ENCODE results near the gene TSPAN8. TPM values are rescaled to one million over a fixed set of nuclear protein-coding genes. Genes with fewer than 3 reads are reported as not detected.

Gene TSPAN8
- total RNA-seq, 1 experiment from 2014 or later, result 74.7 TPM

DNA sequence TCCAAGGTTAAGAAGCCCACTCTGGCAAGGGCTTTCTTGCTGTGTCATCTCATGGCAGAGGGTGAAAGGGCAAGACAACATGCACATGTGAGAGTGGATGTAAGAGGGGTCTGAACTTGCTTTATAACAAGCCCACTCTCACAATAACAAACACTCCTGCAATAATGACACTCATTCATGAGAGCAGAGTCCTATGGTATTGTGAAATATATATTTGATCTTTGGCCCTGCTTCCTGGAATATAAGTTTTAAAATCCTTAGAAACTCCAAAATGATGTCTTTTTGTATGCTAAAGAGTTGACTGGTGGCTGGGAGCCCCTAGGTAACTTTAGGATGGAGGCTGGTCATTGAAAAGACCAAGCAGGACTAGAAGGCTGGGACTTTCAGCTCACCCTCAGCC, 51.8 kb downstream of the TSPAN8 start:
- DNase-seq (ENCODE audit: low spot score), result no peak
- no TSS peak for BruUV-seq (replicated peaks)
- intact Hi-C loops (cut with micrococcal nuclease; ENCODE audit: unreplicated experiment), result no loop called here
- Histone ChIP-seq H3K27me3 (replicated peaks; ENCODE audit: insufficient read depth, low read depth, low read length, poor library complexity) (no peaks in the 10 kb centered on the region), H3K4me1 (ENCODE audit: insufficient read depth, low read length, poor library complexity, severe bottlenecking) (no peaks in the 10 kb centered on the region), H3K36me3 (ENCODE audit: insufficient read depth, low read length, poor library complexity, severe bottlenecking) (no peaks in the 10 kb centered on the region), H3K27ac (ENCODE audit: low read depth, low read length, poor library complexity, severe bottlenecking) (no peak overlapping the region), H3K4me3 (ENCODE audit: low read depth, low read length, poor library complexity, severe bottlenecking) (no peak overlapping the region), H3K9me3 (ENCODE audit: low read depth, low read length, poor library complexity, severe bottlenecking) (no peaks in the 10 kb centered on the region)
- ChIA-PET CTCF (no interaction called here), POLR2A (ENCODE audit: low non-redundant PET) (no interaction called here)
- no peak for TF ChIP-seq EZH2 (IDR thresholded peaks at IDR 0.05; ENCODE audit: borderline replicate concordance, low read depth, low read length, poor library complexity, severe bottlenecking)
- TF ChIP-seq, protein P1, sequence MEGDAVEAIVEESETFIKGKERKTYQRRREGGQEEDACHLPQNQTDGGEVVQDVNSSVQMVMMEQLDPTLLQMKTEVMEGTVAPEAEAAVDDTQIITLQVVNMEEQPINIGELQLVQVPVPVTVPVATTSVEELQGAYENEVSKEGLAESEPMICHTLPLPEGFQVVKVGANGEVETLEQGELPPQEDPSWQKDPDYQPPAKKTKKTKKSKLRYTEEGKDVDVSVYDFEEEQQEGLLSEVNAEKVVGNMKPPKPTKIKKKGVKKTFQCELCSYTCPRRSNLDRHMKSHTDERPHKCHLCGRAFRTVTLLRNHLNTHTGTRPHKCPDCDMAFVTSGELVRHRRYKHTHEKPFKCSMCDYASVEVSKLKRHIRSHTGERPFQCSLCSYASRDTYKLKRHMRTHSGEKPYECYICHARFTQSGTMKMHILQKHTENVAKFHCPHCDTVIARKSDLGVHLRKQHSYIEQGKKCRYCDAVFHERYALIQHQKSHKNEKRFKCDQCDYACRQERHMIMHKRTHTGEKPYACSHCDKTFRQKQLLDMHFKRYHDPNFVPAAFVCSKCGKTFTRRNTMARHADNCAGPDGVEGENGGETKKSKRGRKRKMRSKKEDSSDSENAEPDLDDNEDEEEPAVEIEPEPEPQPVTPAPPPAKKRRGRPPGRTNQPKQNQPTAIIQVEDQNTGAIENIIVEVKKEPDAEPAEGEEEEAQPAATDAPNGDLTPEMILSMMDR (conservative IDR thresholded peaks at IDR 0.05; ENCODE audit: low read depth, low read length), result no peak

DNA sequence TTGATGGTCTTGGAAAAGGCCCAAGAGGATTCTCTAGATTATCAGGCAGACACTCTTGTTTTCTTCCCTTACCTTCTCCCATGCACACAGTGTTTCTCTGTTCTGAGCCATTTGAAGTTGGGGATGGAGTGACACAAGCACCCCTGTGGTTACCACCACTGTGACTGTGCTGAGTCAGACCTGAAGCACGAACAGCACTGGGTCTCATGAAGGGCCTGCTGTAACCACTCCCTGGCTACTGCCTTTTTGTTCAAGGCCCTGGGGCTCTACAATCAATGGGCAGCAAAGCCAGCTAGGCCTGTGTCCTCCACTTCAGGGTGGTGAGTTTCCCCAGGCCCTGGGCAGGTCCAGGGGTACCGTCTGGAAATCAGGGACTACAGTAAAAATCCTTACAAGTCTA, 65.5 kb downstream of the TSPAN8 start:
- intact Hi-C loops (cut with micrococcal nuclease; ENCODE audit: unreplicated experiment), result no loop called here
- BruUV-seq (replicated peaks), result no TSS peak
- ChIA-PET POLR2A (ENCODE audit: low non-redundant PET) (no interaction called here), CTCF (no interaction called here)
- no peak overlapping the region for H3K27ac ChIP-seq (ENCODE audit: low read depth, low read length, poor library complexity, severe bottlenecking)
- H3K4me3 ChIP-seq (ENCODE audit: low read depth, low read length, poor library complexity, severe bottlenecking), result no peak overlapping the region
- H3K27me3 ChIP-seq (replicated peaks; ENCODE audit: insufficient read depth, low read depth, low read length, poor library complexity), result no peaks in the 10 kb centered on the region
- peak; percentile 49 for DNase-seq (ENCODE audit: low spot score)
- H3K9me3 ChIP-seq (ENCODE audit: low read depth, low read length, poor library complexity, severe bottlenecking), result peaks cover 18% of the 10 kb centered on the region
- no peaks in the 10 kb centered on the region for H3K4me1 ChIP-seq (ENCODE audit: insufficient read depth, low read length, poor library complexity, severe bottlenecking)
- no peaks in the 10 kb centered on the region for H3K36me3 ChIP-seq (ENCODE audit: insufficient read depth, low read length, poor library complexity, severe bottlenecking)
- no peak for TF ChIP-seq EZH2 (IDR thresholded peaks at IDR 0.05; ENCODE audit: borderline replicate concordance, low read depth, low read length, poor library complexity, severe bottlenecking)
- TF ChIP-seq, protein P1 (conservative IDR thresholded peaks at IDR 0.05; ENCODE audit: low read depth, low read length), result no peak

- TF ChIP-seq, protein P1 (conservative IDR thresholded peaks at IDR 0.05; ENCODE audit: low read depth, low read length), result no peak
- no peak for TF ChIP-seq EZH2 (IDR thresholded peaks at IDR 0.05; ENCODE audit: borderline replicate concordance, low read depth, low read length, poor library complexity, severe bottlenecking)
- H3K4me1 ChIP-seq (ENCODE audit: insufficient read depth, low read length, poor library complexity, severe bottlenecking), result no peaks in the 10 kb centered on the region
- H3K36me3 ChIP-seq (ENCODE audit: insufficient read depth, low read length, poor library complexity, severe bottlenecking), result no peaks in the 10 kb centered on the region
- intact Hi-C loops (cut with micrococcal nuclease; ENCODE audit: unreplicated experiment), result no loop called here
- peaks cover 18% of the 10 kb centered on the region for H3K9me3 ChIP-seq (ENCODE audit: low read depth, low read length, poor library complexity, severe bottlenecking)
- DNase-seq (ENCODE audit: low spot score), result no peak
- H3K4me3 ChIP-seq (ENCODE audit: low read depth, low read length, poor library complexity, severe bottlenecking), result no peak overlapping the region
- no peaks in the 10 kb centered on the region for H3K27me3 ChIP-seq (replicated peaks; ENCODE audit: insufficient read depth, low read depth, low read length, poor library complexity)
- BruUV-seq (replicated peaks), result no TSS peak
- POLR2A ChIA-PET (ENCODE audit: low non-redundant PET), result no interaction called here
- CTCF ChIA-PET, result no interaction called here
- no peak overlapping the region for H3K27ac ChIP-seq (ENCODE audit: low read depth, low read length, poor library complexity, severe bottlenecking)
Observed at GRCh38 chr12:71090971-71091370, 66.8 kb downstream of the TSPAN8 start.
